Measurements from ENCODE around the gene FEM1B.

FEM1B gene

DNA sequence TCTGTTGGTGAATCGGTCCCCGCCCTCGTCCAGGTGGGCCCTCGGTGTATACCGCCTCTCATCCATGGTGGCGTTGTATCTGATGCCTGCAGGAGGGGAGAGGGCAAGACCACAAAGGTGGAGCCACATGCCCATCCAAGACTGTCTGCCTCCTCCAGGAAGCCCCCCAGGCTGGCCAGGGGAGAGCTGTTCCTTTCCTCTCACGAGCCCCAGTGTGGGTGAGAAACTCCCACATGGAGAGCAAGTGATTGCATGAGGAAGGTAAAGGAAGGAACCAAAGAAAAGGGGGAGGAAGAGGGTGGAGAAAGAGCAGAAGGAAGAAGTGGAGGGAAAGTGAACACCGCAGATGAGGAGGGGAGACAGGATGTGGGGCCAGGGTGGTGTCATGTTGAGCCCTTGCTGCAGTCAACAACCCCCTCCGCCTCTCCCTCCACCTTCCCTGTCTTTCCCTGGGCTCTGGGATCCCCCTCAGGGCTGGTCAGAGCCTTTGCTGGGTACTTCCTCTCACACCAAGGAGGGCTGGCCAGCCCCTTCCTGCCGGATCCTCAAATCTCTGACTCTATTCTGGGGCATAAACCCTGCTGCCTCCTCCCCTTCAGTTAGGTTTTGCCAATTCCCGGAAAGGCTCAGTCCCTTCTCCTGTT, 49.3 kb downstream of the FEM1B start:
- no peak for FAIRE-seq
- TF ChIP-seq PAX5 (IDR thresholded peaks at IDR 0.05; ENCODE audit: insufficient read depth, low read length, severe bottlenecking), result no peak
- TF ChIP-seq SPI1 (IDR thresholded peaks at IDR 0.05; ENCODE audit: low read depth, low read length), result no peak
- TF ChIP-seq POLR2AphosphoS5 (IDR thresholded peaks at IDR 0.05; ENCODE audit: low read depth, low read length), result no peak
- TF ChIP-seq POLR2A (IDR thresholded peaks at IDR 0.05; ENCODE audit: low read depth, low read length), result no peak
- TF ChIP-seq TAF1 (IDR thresholded peaks at IDR 0.05; ENCODE audit: low read depth, low read length), result no peak
- DNase-seq (ENCODE audit: insufficient read length, low spot score), result no peak

DNA sequence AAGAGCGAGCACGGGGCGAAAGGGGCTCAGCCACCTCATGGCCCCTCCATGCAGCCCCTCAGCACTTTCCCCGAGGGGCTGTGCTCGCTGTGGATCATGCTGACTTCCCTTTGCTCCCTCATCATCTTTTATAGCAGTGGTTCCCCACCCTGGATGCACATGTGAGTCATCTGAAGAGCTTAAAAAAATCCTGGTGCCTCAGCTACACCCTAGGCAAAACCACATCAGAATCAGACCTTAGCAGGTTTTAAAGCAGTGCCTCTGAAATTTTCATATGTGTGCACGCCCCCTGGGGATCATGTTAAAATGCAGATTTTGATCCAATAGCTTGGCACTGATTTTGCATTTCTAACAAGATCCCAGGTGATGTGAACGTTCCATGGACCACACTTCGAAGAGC, 50.9 kb downstream of the FEM1B start:
- FAIRE-seq, result no peak

DNA sequence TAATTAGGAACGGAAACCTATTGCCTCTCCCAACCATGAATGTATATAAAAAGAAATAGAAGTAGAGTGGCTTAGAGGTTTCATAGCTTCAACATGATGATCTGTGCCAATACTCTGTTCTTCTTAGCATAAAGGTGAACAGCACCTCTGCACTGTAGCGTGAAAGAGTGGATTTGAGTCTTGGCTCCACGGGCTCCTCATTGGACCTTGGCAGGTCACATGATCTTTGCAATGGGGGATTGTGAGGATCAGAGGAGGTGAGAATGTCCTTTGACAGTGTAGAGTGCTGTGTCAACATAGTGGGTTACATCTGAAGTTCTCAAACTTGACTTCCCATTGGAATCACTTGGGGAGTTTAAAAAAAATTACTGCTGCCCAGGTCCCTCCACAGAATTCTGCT, 51.4 kb downstream of the FEM1B start:
- DNase-seq (ENCODE audit: insufficient read length, low spot score) (no peak), FAIRE-seq (no peak)
- TF ChIP-seq PAX5 (IDR thresholded peaks at IDR 0.05; ENCODE audit: insufficient read depth, low read length, severe bottlenecking), result no peak
- no peak for TF ChIP-seq SPI1 (IDR thresholded peaks at IDR 0.05; ENCODE audit: low read depth, low read length)
- TF ChIP-seq TAF1 (IDR thresholded peaks at IDR 0.05; ENCODE audit: low read depth, low read length), result no peak
- no peak for TF ChIP-seq POU2F2 (IDR thresholded peaks at IDR 0.05; ENCODE audit: low read depth, low read length)
- no peak for TF ChIP-seq POLR2AphosphoS5 (IDR thresholded peaks at IDR 0.05; ENCODE audit: low read depth, low read length)

More for the DNA sequence above, 50.9 kb downstream of the FEM1B start:
- no peak for TF ChIP-seq POLR2A (IDR thresholded peaks at IDR 0.05; ENCODE audit: low read depth, low read length)
- TF ChIP-seq POU2F2 (IDR thresholded peaks at IDR 0.05; ENCODE audit: low read depth, low read length), result no peak
- no peak for TF ChIP-seq TAF1 (IDR thresholded peaks at IDR 0.05; ENCODE audit: low read depth, low read length)
- no peak for TF ChIP-seq POLR2AphosphoS5 (IDR thresholded peaks at IDR 0.05; ENCODE audit: low read depth, low read length)
- no peak for TF ChIP-seq PAX5 (IDR thresholded peaks at IDR 0.05; ENCODE audit: insufficient read depth, low read length, severe bottlenecking)
- no peak for TF ChIP-seq SPI1 (IDR thresholded peaks at IDR 0.05; ENCODE audit: low read depth, low read length)
- DNase-seq (ENCODE audit: insufficient read length, low spot score), result no peak

DNA sequence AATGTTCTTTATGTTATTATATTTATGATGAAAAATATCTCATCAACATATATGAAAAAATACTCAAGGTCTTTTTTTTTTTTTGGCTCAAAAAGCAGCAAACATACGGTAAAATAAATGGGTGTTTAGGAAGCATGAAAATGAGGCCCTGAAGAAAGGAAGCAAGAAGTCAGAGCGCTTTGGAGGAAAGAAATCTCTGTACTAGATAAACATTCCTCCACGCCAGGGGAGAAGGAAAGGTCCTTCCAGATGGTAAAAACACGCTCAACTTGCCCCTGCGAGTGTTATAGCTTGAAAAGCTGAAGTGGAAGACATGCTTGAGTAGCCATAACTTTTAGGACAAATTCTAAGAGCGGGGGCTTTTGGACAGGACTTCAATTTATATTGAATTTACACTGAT, 52.9 kb downstream of the FEM1B start:
- no peak for FAIRE-seq
- no peak for DNase-seq (ENCODE audit: insufficient read length, low spot score)
- TF ChIP-seq POLR2AphosphoS5 (IDR thresholded peaks at IDR 0.05; ENCODE audit: low read depth, low read length), result no peak

DNA sequence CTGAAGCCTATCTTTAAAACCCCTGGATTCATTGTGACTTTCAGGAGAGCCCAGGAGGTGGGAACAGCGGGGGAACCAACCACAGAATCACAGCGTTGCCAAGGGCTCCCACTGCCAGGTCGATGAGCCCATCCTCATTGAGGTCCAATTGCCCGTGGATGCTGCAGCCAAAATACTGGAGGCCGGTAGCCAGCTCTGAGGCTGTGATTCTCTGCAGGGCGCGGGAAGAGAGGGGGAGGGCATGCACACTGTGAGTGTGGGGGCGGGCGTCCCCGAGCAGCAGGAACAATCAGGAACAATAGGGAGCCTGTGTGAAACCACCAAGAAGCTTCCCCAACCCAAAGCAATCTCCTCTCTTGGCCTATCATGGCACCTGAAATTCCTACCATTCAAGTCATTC, 53.4 kb downstream of the FEM1B start:
- FAIRE-seq (no peak), DNase-seq (ENCODE audit: insufficient read length, low spot score) (no peak)
- TF ChIP-seq POU2F2 (IDR thresholded peaks at IDR 0.05; ENCODE audit: low read depth, low read length) (no peak), POLR2A (IDR thresholded peaks at IDR 0.05; ENCODE audit: low read depth, low read length) (no peak), SPI1 (IDR thresholded peaks at IDR 0.05; ENCODE audit: low read depth, low read length) (no peak), TAF1 (IDR thresholded peaks at IDR 0.05; ENCODE audit: low read depth, low read length) (no peak), POLR2AphosphoS5 (IDR thresholded peaks at IDR 0.05; ENCODE audit: low read depth, low read length) (no peak), PAX5 (IDR thresholded peaks at IDR 0.05; ENCODE audit: insufficient read depth, low read length, severe bottlenecking) (no peak)

DNA sequence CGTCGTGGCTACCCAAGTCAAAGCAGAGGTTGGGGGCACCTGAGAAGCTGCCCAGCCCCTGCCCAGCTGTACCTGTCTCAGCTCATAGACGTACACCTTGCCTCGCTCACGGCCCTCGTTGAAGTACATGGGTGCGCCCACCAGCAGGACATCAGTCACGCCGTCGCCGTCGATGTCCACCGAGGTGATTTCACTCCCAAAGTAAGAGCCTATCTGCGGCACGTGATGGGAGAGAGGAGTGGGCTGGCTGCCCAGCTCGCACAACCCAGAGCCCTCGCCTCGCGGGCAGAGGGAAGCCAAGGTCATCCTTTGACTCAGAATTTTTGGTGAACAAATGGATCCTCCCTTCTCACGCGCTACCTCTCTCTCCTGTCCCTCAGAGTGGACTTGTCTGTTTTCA, 54.7 kb downstream of the FEM1B start:
- TF ChIP-seq POLR2AphosphoS5 (IDR thresholded peaks at IDR 0.05; ENCODE audit: low read depth, low read length) (no peak), SPI1 (IDR thresholded peaks at IDR 0.05; ENCODE audit: low read depth, low read length) (no peak), POLR2A (IDR thresholded peaks at IDR 0.05; ENCODE audit: low read depth, low read length) (no peak), PAX5 (IDR thresholded peaks at IDR 0.05; ENCODE audit: insufficient read depth, low read length, severe bottlenecking) (no peak), TAF1 (IDR thresholded peaks at IDR 0.05; ENCODE audit: low read depth, low read length) (no peak), POU2F2 (IDR thresholded peaks at IDR 0.05; ENCODE audit: low read depth, low read length) (no peak)
- no peak for FAIRE-seq
- DNase-seq (ENCODE audit: insufficient read length, low spot score), result no peak

DNA sequence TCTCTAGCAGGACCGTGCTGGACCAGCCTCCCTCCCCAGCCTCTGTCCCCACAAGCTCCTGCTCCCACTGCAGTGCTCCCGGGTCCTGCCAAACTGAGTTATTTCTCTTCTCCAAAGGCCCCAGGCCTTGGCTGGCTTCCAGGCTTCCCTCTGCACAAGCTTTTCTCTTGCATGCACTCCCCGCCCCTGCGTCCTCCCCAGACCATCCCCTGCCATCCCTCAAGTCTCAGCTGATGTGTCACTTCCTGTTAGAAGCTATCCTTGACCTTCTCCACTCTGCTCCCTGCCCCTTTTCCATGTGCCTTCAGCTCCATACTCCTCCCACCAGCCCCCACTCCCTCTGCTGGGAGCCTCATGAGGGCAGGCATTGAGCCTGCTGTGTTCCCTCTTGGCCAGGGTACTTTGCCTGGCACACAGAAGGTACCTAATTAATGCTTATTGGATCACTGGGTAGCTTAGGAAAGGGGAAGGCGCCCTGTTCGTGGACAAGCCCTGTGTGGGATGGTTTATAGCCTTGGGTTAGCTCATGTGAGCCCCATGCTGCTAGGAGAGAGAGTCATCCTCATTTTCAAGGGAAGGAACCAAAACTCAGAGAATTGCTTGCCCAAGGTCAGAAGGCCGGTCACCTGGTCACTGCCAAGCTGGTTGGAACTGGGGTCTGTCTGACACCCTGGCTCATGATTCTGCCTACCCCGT, 56.4 kb downstream of the FEM1B start:
- FAIRE-seq (no peak), DNase-seq (ENCODE audit: insufficient read length, low spot score) (no peak)
- no peak for TF ChIP-seq POLR2A (IDR thresholded peaks at IDR 0.05; ENCODE audit: low read depth, low read length)
- TF ChIP-seq TAF1 (IDR thresholded peaks at IDR 0.05; ENCODE audit: low read depth, low read length), result no peak
- TF ChIP-seq POLR2AphosphoS5 (IDR thresholded peaks at IDR 0.05; ENCODE audit: low read depth, low read length), result no peak

DNA sequence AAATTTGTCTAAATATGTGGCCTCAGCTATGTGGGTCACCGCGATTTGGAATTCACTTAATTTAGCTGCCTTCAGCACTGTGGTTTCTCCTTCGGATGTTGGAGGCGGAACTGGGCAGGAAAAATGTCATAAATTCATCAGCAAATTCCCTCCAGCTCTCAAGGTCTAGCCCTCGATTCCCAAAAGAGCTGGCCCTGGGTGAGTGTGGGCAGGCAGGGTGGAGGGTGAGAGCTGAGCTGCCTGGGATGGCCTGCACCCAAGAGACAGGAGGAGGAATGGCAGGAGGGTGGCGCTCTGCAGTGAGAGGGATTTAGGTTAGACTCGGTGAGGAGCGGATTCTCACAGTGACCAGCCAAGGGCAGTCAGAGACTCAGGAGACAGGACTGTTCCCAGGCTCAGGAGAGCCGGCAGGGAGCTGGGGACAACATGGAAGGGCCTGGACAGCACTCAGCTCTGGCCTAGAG, 57.1 kb downstream of the FEM1B start:
- no peak for DNase-seq (ENCODE audit: insufficient read length, low spot score)
- no peak for FAIRE-seq
- no peak for TF ChIP-seq POLR2AphosphoS5 (IDR thresholded peaks at IDR 0.05; ENCODE audit: low read depth, low read length)
- no peak for TF ChIP-seq PAX5 (IDR thresholded peaks at IDR 0.05; ENCODE audit: insufficient read depth, low read length, severe bottlenecking)
- TF ChIP-seq POU2F2 (IDR thresholded peaks at IDR 0.05; ENCODE audit: low read depth, low read length), result no peak
- TF ChIP-seq TAF1 (IDR thresholded peaks at IDR 0.05; ENCODE audit: low read depth, low read length), result no peak
- no peak for TF ChIP-seq POLR2A (IDR thresholded peaks at IDR 0.05; ENCODE audit: low read depth, low read length)
- TF ChIP-seq SPI1 (IDR thresholded peaks at IDR 0.05; ENCODE audit: low read depth, low read length), result no peak

DNA sequence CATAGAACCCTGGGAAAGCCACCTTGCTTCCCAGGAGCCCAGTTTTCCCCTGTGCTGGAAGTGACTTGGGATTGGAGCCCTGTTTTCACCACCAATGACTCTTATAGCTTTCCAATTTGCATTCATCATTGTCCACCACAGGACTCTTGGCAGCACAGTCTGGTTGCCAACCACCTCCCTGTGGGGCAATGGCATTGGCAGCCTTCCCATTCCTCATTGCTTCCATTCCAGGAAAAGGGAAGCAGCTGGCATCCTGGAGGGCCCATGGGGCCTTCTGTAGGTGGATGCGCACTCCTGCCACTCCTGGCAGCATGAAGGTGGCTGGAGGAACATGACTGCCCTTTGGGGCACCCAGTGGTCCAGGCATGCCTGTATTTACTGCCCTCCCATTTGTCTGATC, 57.7 kb downstream of the FEM1B start:
- TF ChIP-seq POLR2AphosphoS5 (IDR thresholded peaks at IDR 0.05; ENCODE audit: low read depth, low read length) (no peak), POLR2A (IDR thresholded peaks at IDR 0.05; ENCODE audit: low read depth, low read length) (no peak), TAF1 (IDR thresholded peaks at IDR 0.05; ENCODE audit: low read depth, low read length) (no peak)
- FAIRE-seq, result no peak
- no peak for DNase-seq (ENCODE audit: insufficient read length, low spot score)

DNA sequence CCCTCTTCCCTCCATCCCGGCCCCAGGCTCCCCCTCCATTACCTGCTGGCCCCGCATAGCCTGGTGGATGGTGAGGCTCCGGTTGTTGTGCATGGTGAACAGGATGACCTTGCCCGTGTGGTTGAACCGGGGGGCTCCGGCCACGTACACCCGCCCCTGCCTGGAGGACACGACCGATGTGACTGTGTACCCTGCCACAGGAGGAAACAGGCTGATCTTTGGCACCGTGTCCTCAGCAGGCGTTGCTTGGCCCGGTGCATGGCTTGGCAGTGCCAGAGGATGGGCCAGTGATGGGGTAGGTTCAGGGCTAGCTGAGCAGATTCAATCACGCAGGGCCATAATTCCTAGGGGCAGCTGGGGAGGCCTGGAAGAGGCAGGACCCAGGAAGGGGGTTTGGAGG, 58.1 kb downstream of the FEM1B start:
- FAIRE-seq, result no peak
- no peak for DNase-seq (ENCODE audit: insufficient read length, low spot score)
- TF ChIP-seq POLR2A (IDR thresholded peaks at IDR 0.05; ENCODE audit: low read depth, low read length), result no peak
- no peak for TF ChIP-seq SPI1 (IDR thresholded peaks at IDR 0.05; ENCODE audit: low read depth, low read length)
- no peak for TF ChIP-seq TAF1 (IDR thresholded peaks at IDR 0.05; ENCODE audit: low read depth, low read length)
- no peak for TF ChIP-seq PAX5 (IDR thresholded peaks at IDR 0.05; ENCODE audit: insufficient read depth, low read length, severe bottlenecking)
- no peak for TF ChIP-seq POU2F2 (IDR thresholded peaks at IDR 0.05; ENCODE audit: low read depth, low read length)
- TF ChIP-seq POLR2AphosphoS5 (IDR thresholded peaks at IDR 0.05; ENCODE audit: low read depth, low read length), result no peak
